ENCODE data around the gene ATF4.

The ATF4 gene

GRCh38 chr22:39558950-39559349 is 38.6 kb downstream of the ATF4 start:
- no peak for DNase-seq (ENCODE audit: low read depth)

- no peak for DNase-seq (ENCODE audit: low read depth)
These were observed 39.2 kb downstream of the ATF4 start for GRCh38 chr22:39559456-39560105.

- DNase-seq (ENCODE audit: low read depth) = no peak
These were observed 39.8 kb downstream of the ATF4 start for GRCh38 chr22:39560127-39560526.

GRCh38 chr22:39562839-39563489 is 42.6 kb downstream of the ATF4 start:
- no peak for DNase-seq (ENCODE audit: low read depth)

GRCh38 chr22:39563571-39564428 is 43.4 kb downstream of the ATF4 start:
- DNase-seq (ENCODE audit: low read depth) = no peak

- DNase-seq (ENCODE audit: low read depth) = no peak
These were observed 45.1 kb downstream of the ATF4 start for GRCh38 chr22:39565414-39565944.

GRCh38 chr22:39567135-39567946 is 47.0 kb downstream of the ATF4 start:
- no peak for DNase-seq (ENCODE audit: low read depth)

- no peak for DNase-seq (ENCODE audit: low read depth)
These were observed 48.1 kb downstream of the ATF4 start for GRCh38 chr22:39568278-39568981.

- no peak for DNase-seq (ENCODE audit: low read depth)
These were observed 48.7 kb downstream of the ATF4 start for GRCh38 chr22:39569066-39569465.

GRCh38 chr22:39570226-39570625 is 49.9 kb downstream of the ATF4 start:
- DNase-seq (ENCODE audit: low read depth) = no peak

GRCh38 chr22:39570665-39571064 is 50.3 kb downstream of the ATF4 start, which contains the start of gene CACNA1I:
Gene CACNA1I (plus strand): TSS chr22:39570753. CDS start chr22:39570753, 0 bp downstream.
- DNase-seq (ENCODE audit: low read depth) = no peak

GRCh38 chr22:39571538-39571937 is 51.2 kb downstream of the ATF4 start:
- DNase-seq (ENCODE audit: low read depth) = no peak
